ENCODE measurements around the gene ZNF358.

The ZNF358 gene

DNA sequence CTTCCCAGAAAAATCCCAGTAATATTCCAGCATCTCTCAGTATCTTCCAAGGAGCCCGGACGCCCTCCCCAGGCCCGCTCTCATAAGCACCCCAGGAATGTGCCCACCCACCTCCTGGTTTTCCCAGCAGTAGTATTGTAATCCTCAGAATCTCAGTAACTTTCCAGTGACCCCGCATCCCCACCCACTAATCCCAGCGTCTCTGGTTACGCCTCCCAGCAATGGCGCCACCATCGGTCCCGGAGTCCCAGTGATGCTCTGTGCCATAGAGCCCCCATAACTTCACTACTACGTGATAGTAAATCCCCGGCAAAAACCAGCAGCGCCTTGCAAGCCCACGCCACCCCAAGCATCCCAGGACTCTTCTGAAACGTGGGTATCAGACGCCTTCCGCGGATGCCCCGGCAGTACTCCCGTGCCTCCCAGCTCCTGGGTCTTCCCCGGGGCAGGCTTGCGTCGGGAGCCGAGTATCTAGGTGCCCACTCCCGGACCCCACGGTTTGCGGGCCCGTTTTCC, 18.7 kb downstream of the ZNF358 start:
- TF ChIP-seq REST (IDR thresholded peaks at IDR 0.05; ENCODE audit: insufficient read depth in 1 of 2, low read depth in 2 of 2, low read length in 2 of 2), result no peak
- TF ChIP-seq POLR2AphosphoS5 (IDR thresholded peaks at IDR 0.05; ENCODE audit: low read depth, low read length), result no peak
- TF ChIP-seq TAF1 (IDR thresholded peaks at IDR 0.05; ENCODE audit: borderline replicate concordance, insufficient read depth, low read length), result peak; percentile 47; the same call in 1 of the 2 replicates
- no peak for TF ChIP-seq FOXP2 (optimal IDR thresholded peaks at IDR 0.05; ENCODE audit: borderline replicate concordance, extremely low read depth, extremely low read length, insufficient read depth)
- 0 out of 2 replicates have a peak, but pooled peaks have one; percentile 34 for TF ChIP-seq SIN3A (IDR thresholded peaks at IDR 0.05; ENCODE audit: borderline replicate concordance, insufficient read depth, low read length)

- TF ChIP-seq REST (IDR thresholded peaks at IDR 0.05; ENCODE audit: insufficient read depth in 1 of 2, low read depth in 2 of 2, low read length in 2 of 2), result 0 out of 4 replicates have a peak, but pooled peaks of 1 of the 2 experiments have one; percentile 48
- peak; percentile 80 for TF ChIP-seq FOXP2 (optimal IDR thresholded peaks at IDR 0.05; ENCODE audit: borderline replicate concordance, extremely low read depth, extremely low read length, insufficient read depth)
- TF ChIP-seq SIN3A (IDR thresholded peaks at IDR 0.05; ENCODE audit: borderline replicate concordance, insufficient read depth, low read length), result peak; percentile 44; the same call in 1 of the 2 replicates
- no peak for TF ChIP-seq TAF1 (IDR thresholded peaks at IDR 0.05; ENCODE audit: borderline replicate concordance, insufficient read depth, low read length)
- TF ChIP-seq POLR2AphosphoS5 (IDR thresholded peaks at IDR 0.05; ENCODE audit: low read depth, low read length), result peak; percentile 66
Measured at GRCh38 chr19:7535047-7535997, 19.4 kb downstream of the ZNF358 start, which contains the start of gene PNPLA6. Gene PNPLA6 (plus strand): TSS chr19:7535717. CDS start chr19:7535789, 72 bp downstream.

- TF ChIP-seq FOXP2 (optimal IDR thresholded peaks at IDR 0.05; ENCODE audit: borderline replicate concordance, extremely low read depth, extremely low read length, insufficient read depth), result no peak
- TF ChIP-seq SIN3A (IDR thresholded peaks at IDR 0.05; ENCODE audit: borderline replicate concordance, insufficient read depth, low read length), result no peak
- no peak for TF ChIP-seq REST (IDR thresholded peaks at IDR 0.05; ENCODE audit: insufficient read depth in 1 of 2, low read depth in 2 of 2, low read length in 2 of 2)
- no peak for TF ChIP-seq POLR2AphosphoS5 (IDR thresholded peaks at IDR 0.05; ENCODE audit: low read depth, low read length)
- TF ChIP-seq TAF1 (IDR thresholded peaks at IDR 0.05; ENCODE audit: borderline replicate concordance, insufficient read depth, low read length), result no peak
Measured at GRCh38 chr19:7535998-7536695, 20.2 kb downstream of the ZNF358 start.

- no peak for TF ChIP-seq REST (IDR thresholded peaks at IDR 0.05; ENCODE audit: insufficient read depth in 1 of 2, low read depth in 2 of 2, low read length in 2 of 2)
- TF ChIP-seq POLR2AphosphoS5 (IDR thresholded peaks at IDR 0.05; ENCODE audit: low read depth, low read length), result no peak
- no peak for TF ChIP-seq SIN3A (IDR thresholded peaks at IDR 0.05; ENCODE audit: borderline replicate concordance, insufficient read depth, low read length)
- TF ChIP-seq TAF1 (IDR thresholded peaks at IDR 0.05; ENCODE audit: borderline replicate concordance, insufficient read depth, low read length), result no peak
- TF ChIP-seq FOXP2 (optimal IDR thresholded peaks at IDR 0.05; ENCODE audit: borderline replicate concordance, extremely low read depth, extremely low read length, insufficient read depth), result no peak
Measured at GRCh38 chr19:7539827-7540425, 24.0 kb downstream of the ZNF358 start.

Data from PFSK-1 (cell line).